ENCODE results near the gene HOXD4.

DNA sequence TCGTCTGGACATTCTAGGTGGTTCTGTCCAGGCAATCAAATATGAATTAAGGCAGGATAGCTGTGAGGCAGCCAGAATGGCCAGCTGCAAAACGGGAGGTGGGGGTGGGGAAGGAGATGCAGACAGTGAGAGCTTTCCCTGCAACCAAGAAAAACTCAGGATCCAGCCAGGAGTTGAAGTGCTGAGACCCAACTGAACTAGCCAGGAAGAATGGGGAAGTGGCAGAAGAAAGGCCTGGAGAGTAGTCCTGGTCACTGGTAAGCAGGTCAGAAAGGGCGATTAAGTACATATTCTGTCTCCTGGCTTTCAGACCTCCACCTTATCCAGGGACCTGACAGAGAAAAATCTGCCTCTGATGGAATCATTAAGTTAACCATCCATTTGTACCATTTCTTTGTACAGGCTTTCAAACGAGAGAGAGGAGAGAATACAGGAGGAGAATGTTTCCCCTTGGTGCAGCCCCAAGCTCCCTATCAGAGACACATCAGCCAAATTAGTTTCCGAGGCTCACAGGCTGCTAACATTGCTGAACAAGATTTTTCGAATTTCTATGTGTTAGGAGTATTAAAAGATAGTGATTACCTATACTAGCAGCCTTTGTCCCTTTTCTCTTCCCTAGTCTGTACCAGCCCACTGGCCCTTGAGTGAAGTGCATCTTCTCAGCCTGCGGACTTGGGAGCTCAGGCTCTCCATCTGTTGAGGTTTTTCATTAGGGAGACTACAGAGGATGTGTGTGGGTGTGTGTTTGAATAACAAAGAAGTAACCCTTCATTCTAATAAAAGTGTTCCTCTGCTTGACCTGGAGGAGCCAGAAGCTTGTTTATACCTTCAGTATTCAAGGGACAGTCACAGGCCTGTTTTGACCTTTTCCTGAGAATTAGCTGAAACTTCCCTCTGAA is 24.6 kb downstream of the HOXD4 start:
- TF ChIP-seq CTCF (IDR thresholded peaks at IDR 0.05) = no peak
- TF ChIP-seq, protein P1, sequence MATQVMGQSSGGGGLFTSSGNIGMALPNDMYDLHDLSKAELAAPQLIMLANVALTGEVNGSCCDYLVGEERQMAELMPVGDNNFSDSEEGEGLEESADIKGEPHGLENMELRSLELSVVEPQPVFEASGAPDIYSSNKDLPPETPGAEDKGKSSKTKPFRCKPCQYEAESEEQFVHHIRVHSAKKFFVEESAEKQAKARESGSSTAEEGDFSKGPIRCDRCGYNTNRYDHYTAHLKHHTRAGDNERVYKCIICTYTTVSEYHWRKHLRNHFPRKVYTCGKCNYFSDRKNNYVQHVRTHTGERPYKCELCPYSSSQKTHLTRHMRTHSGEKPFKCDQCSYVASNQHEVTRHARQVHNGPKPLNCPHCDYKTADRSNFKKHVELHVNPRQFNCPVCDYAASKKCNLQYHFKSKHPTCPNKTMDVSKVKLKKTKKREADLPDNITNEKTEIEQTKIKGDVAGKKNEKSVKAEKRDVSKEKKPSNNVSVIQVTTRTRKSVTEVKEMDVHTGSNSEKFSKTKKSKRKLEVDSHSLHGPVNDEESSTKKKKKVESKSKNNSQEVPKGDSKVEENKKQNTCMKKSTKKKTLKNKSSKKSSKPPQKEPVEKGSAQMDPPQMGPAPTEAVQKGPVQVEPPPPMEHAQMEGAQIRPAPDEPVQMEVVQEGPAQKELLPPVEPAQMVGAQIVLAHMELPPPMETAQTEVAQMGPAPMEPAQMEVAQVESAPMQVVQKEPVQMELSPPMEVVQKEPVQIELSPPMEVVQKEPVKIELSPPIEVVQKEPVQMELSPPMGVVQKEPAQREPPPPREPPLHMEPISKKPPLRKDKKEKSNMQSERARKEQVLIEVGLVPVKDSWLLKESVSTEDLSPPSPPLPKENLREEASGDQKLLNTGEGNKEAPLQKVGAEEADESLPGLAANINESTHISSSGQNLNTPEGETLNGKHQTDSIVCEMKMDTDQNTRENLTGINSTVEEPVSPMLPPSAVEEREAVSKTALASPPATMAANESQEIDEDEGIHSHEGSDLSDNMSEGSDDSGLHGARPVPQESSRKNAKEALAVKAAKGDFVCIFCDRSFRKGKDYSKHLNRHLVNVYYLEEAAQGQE (IDR thresholded peaks at IDR 0.05; ENCODE audit: insufficient read depth in 1 of 2, low read depth in 2 of 2, low read length in 1 of 2) = no peak
- TF ChIP-seq POLR2AphosphoS5 (IDR thresholded peaks at IDR 0.05; ENCODE audit: low read depth, low read length) = no peak
- no peak for TF ChIP-seq TCF7L2 (IDR thresholded peaks at IDR 0.05; ENCODE audit: low read depth, low read length)
